Osteocyte (in vitro differentiated cells): ENCODE measurements around the gene SMOC2. TPM values are rescaled to one million over a fixed set of nuclear protein-coding genes. Genes with fewer than 3 reads are reported as not detected.

ENCODE experiments used
- total RNA-seq: library from RNA; stranded (reverse); gene quantifications from 2 replicates; pipeline ENCODE4 v1.2.1, GENCODE V29; 2021

The SMOC2 gene
- total RNA-seq, 1 donor from 2014 or later = 11.6 TPM

Other genes starting within 250 kb of the SMOC2 start
- 0.94 and 1.4 TPM in 2 replicates for gene DACT2, start 121.4 kb upstream of the SMOC2 start, total RNA-seq